GM18520 (cell line): ENCODE results near the gene ADM.

Experiments used
- ATAC-seq: cut with Tn5 transposase; IDR thresholded peaks from one replicate; pipeline ENCODE4 v1.9.1; 2021; ENCODE audit not compliant: unreplicated experiment

ADM gene

GRCh38 chr11:10289765-10290380 is 15.0 kb upstream of the ADM start:
- ATAC-seq: no peak

GRCh38 chr11:10291801-10292638 is 12.9 kb upstream of the ADM start:
- no peak for ATAC-seq

- ATAC-seq: no peak
Measured at GRCh38 chr11:10293423-10294289, 11.2 kb upstream of the ADM start, which contains the start of gene SBF2. TSS of gene SBF2 (minus strand) at chr11:10294219. CDS start at chr11:10294069, 150 bp downstream.

DNA sequence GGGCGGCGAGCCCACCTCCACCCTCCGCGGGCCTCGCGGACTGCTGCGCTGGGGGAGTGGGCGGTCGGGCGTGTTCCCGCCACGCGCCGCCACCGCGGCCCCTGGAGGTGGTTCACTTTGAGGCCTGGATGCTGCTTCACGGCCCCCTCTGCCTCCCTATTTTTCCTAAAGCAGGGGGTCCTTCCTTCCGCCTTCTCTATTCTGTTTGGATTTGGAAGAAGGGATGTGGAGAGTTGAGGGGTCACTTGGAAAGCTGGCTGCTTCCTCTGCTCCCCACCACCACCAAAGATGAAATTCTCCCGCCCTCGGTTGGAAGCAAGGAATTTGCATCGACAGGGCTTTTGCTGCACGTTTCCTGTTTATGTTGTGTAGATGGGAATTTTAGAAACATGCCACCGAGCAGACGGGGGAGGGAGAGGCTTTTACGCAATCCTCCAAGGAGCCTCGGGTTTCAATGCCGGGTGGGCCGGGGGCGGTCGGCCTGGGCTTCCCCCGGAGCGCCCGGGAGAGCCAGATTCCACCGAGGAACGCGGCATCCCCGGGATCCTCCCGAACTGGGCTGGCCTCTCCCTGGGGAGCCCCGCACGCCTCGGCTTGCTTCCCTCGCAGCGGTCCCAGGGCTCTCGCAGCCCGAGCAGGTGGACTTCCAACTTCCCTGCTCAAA is 10.5 kb upstream of the ADM start:
- no peak for ATAC-seq

DNA sequence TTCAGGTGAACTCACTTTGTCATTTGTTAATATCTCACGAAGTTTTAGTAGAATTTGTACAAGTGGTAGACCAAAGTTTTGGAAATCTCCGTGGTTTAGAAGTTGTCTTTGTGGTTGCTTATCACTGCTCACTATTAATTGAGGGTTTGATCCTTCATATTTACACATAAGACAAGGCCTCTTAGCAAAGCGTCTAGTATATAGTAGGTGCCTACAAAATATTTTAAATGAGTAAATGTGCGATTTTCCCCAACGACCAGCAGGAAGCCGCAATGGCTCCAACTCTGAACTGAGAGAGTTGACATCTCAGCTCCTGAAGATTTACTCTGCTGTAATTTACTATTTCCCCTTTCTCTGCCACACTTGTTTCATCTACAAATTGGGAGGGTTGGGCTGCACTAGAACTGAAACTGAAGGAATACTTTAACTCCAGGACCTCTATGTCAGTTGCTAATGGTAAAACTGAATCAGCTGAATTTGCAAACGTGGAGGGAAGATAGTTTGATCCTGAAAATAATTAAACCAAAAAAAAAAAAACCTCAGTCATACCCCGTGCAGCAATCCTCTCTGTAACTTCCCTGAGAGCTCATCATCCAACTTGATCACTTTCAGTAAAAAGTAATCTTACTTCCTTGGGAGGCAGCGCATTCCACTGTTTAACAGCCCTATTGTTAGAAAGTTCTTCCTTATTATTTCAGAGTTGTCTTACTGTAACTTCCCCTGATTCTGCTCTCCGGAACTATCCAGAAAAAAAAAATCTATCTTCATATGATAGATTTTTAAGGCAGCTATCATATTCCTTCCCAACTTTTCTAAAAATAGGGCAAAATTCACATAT is 9.6 kb upstream of the ADM start:
- no peak for ATAC-seq

- peak; percentile 95 for ATAC-seq
Measured at GRCh38 chr11:10298342-10298741, 6.5 kb upstream of the ADM start.

- ATAC-seq: no peak
Measured at GRCh38 chr11:10301656-10302358, 3.1 kb upstream of the ADM start.

DNA sequence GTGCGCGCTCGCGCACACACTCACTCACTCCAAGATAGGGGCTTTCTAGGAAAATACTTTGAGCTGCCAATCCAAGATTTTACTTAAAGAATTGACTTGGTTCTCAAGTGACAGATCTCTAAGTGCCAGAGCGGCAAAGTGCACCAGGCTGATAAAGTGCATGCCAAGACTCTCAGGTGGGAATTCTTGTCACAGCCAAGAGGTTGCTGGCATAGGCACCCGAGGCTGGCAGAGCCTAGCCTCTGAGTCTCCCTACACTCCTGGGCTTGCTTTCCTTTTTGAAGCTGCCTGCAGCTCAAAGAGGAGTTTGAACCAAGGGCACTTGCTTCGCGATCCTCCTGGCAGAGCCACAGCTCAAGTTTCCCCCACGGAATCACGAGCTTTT is 2.5 kb upstream of the ADM start:
- no peak for ATAC-seq

- no peak for ATAC-seq
Measured at GRCh38 chr11:10302744-10303557, 1.9 kb upstream of the ADM start.

DNA sequence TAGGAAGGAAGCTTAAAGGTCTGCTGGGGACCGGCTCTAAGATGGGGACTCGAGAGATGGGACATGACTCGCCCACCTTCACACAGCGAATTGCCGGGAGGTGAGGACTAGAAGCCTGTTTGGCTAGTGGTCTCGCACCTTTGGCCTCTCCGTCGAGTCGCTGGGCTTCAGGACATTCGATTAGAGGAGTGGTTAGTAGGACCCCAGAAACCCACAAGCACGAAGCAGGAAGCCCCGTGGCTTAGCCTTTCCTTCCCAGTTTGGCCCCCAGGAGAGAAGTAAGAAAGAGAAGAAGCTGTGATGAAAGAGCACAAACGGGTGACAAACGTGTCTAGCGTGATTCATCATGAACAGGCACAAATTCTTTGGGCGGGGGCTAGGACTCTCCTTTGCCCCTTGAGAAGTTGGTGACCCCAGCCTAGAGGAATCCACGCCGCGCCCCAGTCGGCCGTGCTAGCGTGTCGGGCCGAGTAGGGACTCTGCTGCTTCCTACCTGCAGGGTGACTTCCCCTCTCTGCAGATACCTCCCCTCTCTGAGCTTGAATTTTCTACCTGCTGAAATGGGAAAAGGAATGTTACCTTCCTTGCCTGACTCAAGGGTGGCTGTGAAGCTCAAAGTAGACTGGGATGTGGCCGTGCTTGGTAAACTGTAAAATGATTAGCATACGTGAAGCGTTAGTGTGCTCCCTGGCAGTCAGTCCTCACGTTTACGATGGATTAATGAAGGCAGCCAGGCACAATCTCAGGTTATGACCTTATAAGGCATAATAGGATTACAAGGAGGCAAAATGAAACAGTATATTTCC is 1.1 kb upstream of the ADM start:
- ATAC-seq: no peak

- no peak for ATAC-seq
Measured at GRCh38 chr11:10305262-10305963, 540 bp downstream of the ADM start.

- ATAC-seq: no peak
Measured at GRCh38 chr11:10305964-10306918, 1.4 kb downstream of the ADM start.

DNA sequence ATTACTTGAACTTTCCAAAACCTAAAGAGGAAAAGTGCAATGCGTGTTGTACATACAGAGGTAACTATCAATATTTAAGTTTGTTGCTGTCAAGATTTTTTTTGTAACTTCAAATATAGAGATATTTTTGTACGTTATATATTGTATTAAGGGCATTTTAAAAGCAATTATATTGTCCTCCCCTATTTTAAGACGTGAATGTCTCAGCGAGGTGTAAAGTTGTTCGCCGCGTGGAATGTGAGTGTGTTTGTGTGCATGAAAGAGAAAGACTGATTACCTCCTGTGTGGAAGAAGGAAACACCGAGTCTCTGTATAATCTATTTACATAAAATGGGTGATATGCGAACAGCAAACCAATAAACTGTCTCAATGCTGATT is 2.1 kb downstream of the ADM start:
- no peak for ATAC-seq

- peak; percentile 58 for ATAC-seq
Measured at GRCh38 chr11:10307400-10308200, 2.7 kb downstream of the ADM start.

DNA sequence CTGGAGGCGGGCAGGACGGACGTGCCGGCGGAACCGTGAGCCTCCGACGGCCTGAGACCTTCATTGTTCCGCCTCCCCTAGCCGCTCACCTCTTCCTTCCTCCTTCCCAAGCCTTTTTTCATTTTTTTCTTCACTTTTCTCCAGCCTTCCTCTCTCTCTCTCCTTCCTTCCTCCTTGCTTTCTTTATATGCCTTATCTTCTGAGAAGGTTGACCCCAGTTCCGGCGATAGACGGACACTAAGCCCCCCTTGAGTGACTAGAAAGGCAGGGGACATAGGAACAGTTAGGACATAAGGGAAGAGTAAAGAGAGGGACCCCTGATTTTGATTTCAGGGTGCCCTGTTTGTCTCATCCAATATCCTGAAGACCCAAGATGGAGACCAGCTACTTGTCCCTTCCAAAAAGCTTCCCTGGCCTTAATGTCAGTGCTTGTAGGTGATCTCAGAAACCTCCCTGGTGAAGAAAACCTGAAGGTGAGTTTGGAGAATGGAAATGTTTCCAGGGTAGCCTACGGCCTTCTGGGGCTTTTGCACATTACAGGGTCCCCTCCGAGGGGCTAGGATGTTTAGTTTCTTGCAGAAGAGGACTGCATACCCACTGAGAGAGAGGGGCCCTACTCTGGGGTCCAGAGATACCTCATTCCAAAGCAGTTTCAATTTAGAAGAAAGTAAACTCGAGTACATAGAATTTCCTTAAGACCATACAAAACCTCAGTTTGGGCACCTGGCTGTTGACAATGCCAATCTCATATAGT is 3.5 kb downstream of the ADM start:
- ATAC-seq: no peak
